Activated CD4-positive, alpha-beta memory T cell treated with anti-CD3 and anti-CD28 coated beads, Interleukin-2, amount 10 ng/mL, durations not matched to agents 7 days and 5 days (primary cell): ENCODE results near the gene TRDN. TPM values are rescaled to one million over a fixed set of nuclear protein-coding genes. Genes with fewer than 3 reads are reported as not detected.
A peak's percentile ranks its signal among the peaks of the same experiment; 100 is the strongest.

Experiments
- CTCF ChIA-PET: fragments of 350-600 bp; sonication (Branson Sonifier 250); formaldehyde crosslinking; loops from one replicate; lab custom pipeline; 2021; ENCODE audit warnings: antibody characterized with exemption, inconsistent platforms; lab: Charles Lee
- POLR2A ChIA-PET: fragments of 350-600 bp; sonication (Branson Sonifier 250); formaldehyde crosslinking; loops from one replicate; lab custom pipeline; 2021; ENCODE audit warnings: antibody characterized with exemption; lab: Charles Lee
- DNase-seq: peaks from one replicate; pipeline ENCODE4 v3.0.0-alpha.2; 2020
- H3K27ac Mint-ChIP-seq: one replicate; pipeline ENCODE4 v1.8.0; 2021; ENCODE audit warnings: mild to moderate bottlenecking, mixed read lengths
- H3K27me3 Mint-ChIP-seq: one replicate; pipeline ENCODE4 v1.8.0; 2021; ENCODE audit warnings: mixed read lengths
- H3K36me3 Mint-ChIP-seq: one replicate; pipeline ENCODE4 v1.8.0; 2021; ENCODE audit warnings: low read depth, mixed read lengths
- H3K4me1 Mint-ChIP-seq: one replicate; pipeline ENCODE4 v1.8.0; 2021; ENCODE audit warnings: mixed read lengths
- H3K4me3 Mint-ChIP-seq: one replicate; pipeline ENCODE4 v1.8.0; 2021; ENCODE audit warnings: mild to moderate bottlenecking, mixed read lengths
- H3K9me3 Mint-ChIP-seq: one replicate; pipeline ENCODE4 v1.8.0; 2021; ENCODE audit warnings: mixed read lengths
- total RNA-seq, 2 experiments: library from RNA; stranded (reverse); gene quantifications; one replicate each; pipeline ENCODE4 v1.2.3, GENCODE V29; 2021

The TRDN gene, protein sequence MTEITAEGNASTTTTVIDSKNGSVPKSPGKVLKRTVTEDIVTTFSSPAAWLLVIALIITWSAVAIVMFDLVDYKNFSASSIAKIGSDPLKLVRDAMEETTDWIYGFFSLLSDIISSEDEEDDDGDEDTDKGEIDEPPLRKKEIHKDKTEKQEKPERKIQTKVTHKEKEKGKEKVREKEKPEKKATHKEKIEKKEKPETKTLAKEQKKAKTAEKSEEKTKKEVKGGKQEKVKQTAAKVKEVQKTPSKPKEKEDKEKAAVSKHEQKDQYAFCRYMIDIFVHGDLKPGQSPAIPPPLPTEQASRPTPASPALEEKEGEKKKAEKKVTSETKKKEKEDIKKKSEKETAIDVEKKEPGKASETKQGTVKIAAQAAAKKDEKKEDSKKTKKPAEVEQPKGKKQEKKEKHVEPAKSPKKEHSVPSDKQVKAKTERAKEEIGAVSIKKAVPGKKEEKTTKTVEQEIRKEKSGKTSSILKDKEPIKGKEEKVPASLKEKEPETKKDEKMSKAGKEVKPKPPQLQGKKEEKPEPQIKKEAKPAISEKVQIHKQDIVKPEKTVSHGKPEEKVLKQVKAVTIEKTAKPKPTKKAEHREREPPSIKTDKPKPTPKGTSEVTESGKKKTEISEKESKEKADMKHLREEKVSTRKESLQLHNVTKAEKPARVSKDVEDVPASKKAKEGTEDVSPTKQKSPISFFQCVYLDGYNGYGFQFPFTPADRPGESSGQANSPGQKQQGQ
- total RNA-seq: not detected

DNA sequence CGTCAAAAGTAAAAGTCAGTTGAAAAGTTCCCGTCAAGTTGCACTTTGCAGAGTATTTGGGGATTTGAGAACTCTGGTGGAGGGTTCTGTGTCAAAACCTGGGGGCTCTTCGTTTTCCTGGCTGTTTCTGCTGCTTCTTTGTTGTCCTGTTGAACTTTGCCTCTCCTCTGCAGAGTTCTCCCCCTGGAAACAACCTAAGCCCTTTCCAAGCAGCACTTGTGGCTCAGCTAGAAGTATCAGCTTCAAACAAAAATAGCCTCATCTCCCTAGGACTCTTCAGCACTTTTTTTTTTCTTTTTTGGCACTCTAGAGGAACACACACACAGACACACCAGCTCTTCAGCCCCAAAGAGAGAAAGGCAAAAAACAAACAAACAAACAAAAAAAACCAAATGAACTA lies at the start of gene TRDN:
Gene TRDN, minus strand, starts transcription at position 169 of the 400 bp plus-strand sequence. CDS start 175 bp downstream, outside the sequence.
- H3K9me3 Mint-ChIP-seq: peaks cover 2% of the 10 kb centered on the region
- ChIA-PET POLR2A (no interaction called here), CTCF (no interaction called here)
- no peak within 1 kb of the TSS for H3K4me3 Mint-ChIP-seq
- H3K36me3 Mint-ChIP-seq: no peaks in the 10 kb centered on the region
- H3K27ac Mint-ChIP-seq: no peak within 1 kb of the TSS
- no peaks in the 10 kb centered on the region for H3K27me3 Mint-ChIP-seq
- DNase-seq: no peak
- no peaks in the 10 kb centered on the region for H3K4me1 Mint-ChIP-seq

DNA sequence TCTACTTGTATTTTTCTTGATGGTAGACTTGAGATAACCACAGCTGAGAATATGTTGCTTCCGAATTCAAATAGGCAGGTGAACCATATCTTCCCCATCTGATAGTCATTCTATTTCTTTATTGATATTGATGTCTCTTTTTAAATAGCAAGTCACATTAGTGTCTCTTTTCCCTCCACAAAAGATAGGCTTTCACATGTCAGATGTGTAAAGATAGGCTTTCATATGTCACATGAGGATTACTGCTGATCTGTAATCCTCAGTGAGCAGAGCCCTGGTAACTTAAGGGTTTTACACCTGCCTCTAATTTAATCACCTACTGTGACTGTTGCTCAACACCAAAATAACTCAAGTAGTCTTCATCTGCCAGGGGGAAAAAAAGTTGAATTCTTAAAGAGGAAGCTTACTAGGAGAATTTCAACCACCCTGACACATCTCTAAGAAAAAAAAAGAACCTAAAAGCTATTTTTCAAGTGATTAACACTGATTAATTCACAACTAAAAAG lies 45.3 kb upstream of the TRDN start:
- H3K9me3 Mint-ChIP-seq: no peaks in the 10 kb centered on the region
- H3K4me1 Mint-ChIP-seq: no peaks in the 10 kb centered on the region
- DNase-seq: no peak
- H3K36me3 Mint-ChIP-seq: no peaks in the 10 kb centered on the region
- no peak overlapping the region for H3K4me3 Mint-ChIP-seq
- CTCF ChIA-PET: no interaction called here
- no peak overlapping the region for H3K27ac Mint-ChIP-seq
- POLR2A ChIA-PET: no interaction called here
- H3K27me3 Mint-ChIP-seq: no peaks in the 10 kb centered on the region

DNA sequence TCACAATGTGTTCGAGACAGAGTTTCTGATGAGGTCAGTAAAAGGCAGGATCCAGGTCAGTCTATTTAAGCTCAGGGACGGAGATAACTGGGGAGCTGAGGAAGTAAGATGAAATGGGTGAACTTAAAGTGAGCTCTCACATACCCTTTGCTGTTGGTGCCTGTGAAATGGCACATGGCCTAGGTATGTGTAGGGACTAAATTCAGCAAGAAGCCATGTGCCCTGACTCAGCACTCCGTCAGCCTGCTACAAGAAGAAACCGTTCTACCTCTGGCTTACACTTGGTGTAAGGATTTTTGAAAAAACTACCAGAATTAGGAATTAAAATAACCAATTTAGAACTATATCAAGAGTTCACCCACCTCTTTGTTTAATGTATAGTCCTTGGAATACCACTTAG lies 41.1 kb upstream of the TRDN start:
- Mint-ChIP-seq H3K4me1 (no peaks in the 10 kb centered on the region), H3K27me3 (no peaks in the 10 kb centered on the region), H3K36me3 (no peaks in the 10 kb centered on the region), H3K9me3 (peaks cover 4% of the 10 kb centered on the region), H3K4me3 (no peak overlapping the region), H3K27ac (no peak overlapping the region)
- ChIA-PET CTCF (no interaction called here), POLR2A (no interaction called here)
- DNase-seq: no peak

DNA sequence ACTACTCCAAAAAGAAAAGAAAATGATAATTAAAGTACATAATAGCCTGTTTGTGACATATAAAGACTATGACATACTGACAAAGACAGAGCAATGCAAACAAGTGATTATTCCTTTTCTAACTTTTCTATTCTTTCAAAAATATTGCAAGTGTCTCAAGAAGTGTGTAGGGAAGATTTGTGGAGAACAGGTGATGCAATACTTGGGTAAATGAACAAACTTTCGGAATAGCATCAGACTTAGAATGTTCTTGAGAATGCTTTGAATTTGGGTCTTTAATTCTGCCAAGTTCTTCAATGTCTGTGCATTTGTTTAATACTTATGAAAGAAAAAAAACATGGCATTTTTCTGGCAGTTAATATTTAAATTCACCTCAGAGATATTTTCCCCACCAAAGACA lies 40.0 kb upstream of the TRDN start:
- Mint-ChIP-seq H3K4me3 (no peak overlapping the region), H3K36me3 (no peaks in the 10 kb centered on the region), H3K27ac (no peak overlapping the region), H3K27me3 (no peaks in the 10 kb centered on the region), H3K4me1 (no peaks in the 10 kb centered on the region), H3K9me3 (peaks cover 4% of the 10 kb centered on the region)
- DNase-seq: no peak
- CTCF ChIA-PET: no interaction called here
- POLR2A ChIA-PET: no interaction called here

DNA sequence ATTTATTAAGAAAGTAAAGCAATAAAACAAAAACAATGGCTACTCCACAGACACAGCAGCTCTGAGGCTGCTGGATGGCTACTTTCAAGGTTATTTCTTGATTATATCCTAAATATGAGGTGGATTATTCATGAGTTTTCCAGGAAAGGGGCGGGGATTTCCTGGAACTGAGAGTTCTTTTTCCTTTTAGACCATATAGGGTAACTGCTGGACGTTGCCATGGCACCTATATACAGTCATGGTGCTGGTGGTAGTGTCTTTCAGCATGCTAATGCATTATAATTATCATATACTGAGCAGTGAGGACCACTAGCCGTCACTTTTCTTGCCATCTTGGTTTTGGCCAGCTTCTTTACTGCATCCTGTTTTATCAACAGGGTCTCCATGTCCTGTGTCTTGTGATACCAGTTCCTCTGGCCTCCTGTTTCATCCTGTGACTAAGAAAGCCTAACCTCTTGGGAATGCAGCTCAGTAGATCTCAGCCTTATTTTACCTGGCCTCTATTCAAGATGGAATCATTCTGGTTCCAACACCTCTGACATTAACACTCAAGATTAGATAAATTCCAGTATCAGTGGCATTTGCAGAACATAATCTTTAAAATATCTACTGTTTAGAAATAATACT lies 32.3 kb upstream of the TRDN start:
- POLR2A ChIA-PET: no interaction called here
- CTCF ChIA-PET: no interaction called here
- Mint-ChIP-seq H3K9me3 (peaks cover 8% of the 10 kb centered on the region), H3K27me3 (no peaks in the 10 kb centered on the region), H3K36me3 (no peaks in the 10 kb centered on the region), H3K4me3 (no peak overlapping the region), H3K4me1 (no peaks in the 10 kb centered on the region), H3K27ac (no peak overlapping the region)
- DNase-seq: no peak

DNA sequence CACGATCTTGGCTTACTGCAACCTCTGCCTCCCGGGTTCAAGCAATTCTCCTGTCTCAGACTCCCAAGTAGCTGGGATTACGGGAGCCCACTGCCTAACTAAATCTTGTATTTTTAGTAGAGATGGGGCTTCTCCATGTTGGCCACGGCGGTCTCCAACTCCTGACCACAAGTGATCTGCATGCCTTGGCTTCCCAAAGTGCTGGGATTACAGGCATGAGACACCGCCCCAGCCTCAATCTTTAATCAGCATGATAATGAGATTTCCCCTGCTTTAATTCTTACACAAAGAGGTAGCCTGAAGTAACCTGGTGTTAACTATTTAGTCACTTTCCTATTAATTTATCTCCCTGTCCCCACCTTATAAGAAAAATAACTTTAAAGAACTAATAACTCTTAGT lies 31.3 kb upstream of the TRDN start:
- ChIA-PET CTCF (no interaction called here), POLR2A (no interaction called here)
- Mint-ChIP-seq H3K4me3 (no peak overlapping the region), H3K36me3 (no peaks in the 10 kb centered on the region), H3K4me1 (no peaks in the 10 kb centered on the region), H3K27ac (no peak overlapping the region), H3K27me3 (no peaks in the 10 kb centered on the region), H3K9me3 (peaks cover 4% of the 10 kb centered on the region)
- no peak for DNase-seq

DNA sequence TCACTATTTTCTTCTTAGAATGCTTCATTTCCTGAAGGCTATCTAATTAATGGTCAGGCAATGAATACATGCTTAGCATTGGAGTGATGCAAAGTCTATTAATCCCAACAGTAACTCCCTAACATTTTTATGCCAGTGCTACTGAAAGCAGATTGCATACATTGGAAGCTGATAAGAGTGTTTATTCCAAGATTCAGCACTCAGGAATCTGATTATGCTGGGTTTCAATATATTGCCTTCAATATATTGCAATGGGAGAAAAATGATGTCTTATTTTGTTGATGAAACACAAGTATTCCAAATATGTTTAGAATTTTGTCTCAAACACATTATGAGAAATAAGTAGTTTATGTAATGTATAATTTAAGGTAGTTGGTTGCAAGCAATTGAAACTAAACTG lies 26.7 kb upstream of the TRDN start:
- Mint-ChIP-seq H3K9me3 (peaks cover 4% of the 10 kb centered on the region), H3K27me3 (no peaks in the 10 kb centered on the region), H3K4me3 (no peak overlapping the region), H3K4me1 (no peaks in the 10 kb centered on the region), H3K36me3 (no peaks in the 10 kb centered on the region), H3K27ac (no peak overlapping the region)
- POLR2A ChIA-PET: no interaction called here
- DNase-seq: no peak
- CTCF ChIA-PET: no interaction called here

DNA sequence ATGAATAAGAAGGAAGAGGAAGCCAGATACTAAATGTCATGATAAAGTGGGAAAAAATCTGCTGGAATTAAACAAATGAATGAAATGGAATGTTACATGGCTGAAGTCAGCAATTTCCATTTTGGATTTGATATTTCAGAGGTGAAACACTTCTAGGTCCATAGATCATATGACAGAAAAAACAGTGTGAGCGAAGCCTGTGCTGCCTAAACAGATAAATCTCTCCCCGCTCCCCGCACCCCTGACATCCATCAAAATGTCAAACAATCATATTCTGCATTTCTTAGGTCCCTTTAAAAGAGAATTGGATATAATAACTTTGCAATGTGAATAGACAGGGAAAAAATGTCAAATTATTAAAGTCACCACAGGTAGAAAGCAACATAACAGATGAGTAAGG lies 26.0 kb upstream of the TRDN start:
- ChIA-PET POLR2A (no interaction called here), CTCF (no interaction called here)
- no peaks in the 10 kb centered on the region for H3K27me3 Mint-ChIP-seq
- peaks cover 4% of the 10 kb centered on the region for H3K9me3 Mint-ChIP-seq
- no peaks in the 10 kb centered on the region for H3K4me1 Mint-ChIP-seq
- no peaks in the 10 kb centered on the region for H3K36me3 Mint-ChIP-seq
- H3K4me3 Mint-ChIP-seq: no peak overlapping the region
- DNase-seq: no peak
- H3K27ac Mint-ChIP-seq: no peak overlapping the region

DNA sequence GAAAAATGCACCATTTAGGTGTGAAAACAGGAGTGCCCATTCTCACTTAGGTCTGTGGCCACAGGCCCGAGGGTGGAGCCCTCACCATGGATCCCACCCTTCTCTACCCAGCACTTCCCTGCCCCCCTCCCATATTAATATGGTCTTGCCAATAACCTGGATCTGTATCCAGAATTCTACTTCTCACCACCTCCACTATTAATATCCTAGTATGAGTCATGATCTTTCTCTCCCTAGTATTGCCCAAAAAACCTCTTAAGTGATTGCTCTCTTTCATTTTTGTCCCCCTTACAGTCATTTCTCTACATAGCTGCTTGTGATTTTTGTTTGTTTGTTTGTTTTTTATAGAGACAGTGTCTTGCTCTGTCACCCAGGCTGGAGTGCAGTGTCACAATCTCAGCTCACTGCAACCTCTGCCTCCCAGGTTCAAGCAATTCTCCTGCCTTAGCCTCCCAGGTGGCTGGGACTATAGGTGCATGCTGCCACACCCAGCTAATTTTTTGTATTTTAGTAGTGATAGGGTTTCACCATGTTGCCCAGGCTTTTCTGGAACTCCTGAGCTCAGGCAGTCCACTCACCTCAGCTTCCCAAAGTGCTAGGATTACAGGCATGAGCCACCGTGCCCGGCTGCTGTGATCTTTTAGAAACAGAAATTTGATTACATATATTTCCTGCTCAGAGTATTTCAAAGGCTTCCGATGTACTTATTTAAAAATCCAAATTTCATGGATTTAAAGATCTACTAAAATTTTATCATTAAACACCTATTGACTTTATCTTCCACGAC lies 24.5 kb upstream of the TRDN start:
- POLR2A ChIA-PET: no interaction called here
- CTCF ChIA-PET: no interaction called here
- Mint-ChIP-seq H3K27ac (no peak overlapping the region), H3K36me3 (no peaks in the 10 kb centered on the region), H3K4me3 (no peak overlapping the region), H3K4me1 (no peaks in the 10 kb centered on the region), H3K9me3 (peaks cover 1% of the 10 kb centered on the region), H3K27me3 (no peaks in the 10 kb centered on the region)
- DNase-seq: no peak

DNA sequence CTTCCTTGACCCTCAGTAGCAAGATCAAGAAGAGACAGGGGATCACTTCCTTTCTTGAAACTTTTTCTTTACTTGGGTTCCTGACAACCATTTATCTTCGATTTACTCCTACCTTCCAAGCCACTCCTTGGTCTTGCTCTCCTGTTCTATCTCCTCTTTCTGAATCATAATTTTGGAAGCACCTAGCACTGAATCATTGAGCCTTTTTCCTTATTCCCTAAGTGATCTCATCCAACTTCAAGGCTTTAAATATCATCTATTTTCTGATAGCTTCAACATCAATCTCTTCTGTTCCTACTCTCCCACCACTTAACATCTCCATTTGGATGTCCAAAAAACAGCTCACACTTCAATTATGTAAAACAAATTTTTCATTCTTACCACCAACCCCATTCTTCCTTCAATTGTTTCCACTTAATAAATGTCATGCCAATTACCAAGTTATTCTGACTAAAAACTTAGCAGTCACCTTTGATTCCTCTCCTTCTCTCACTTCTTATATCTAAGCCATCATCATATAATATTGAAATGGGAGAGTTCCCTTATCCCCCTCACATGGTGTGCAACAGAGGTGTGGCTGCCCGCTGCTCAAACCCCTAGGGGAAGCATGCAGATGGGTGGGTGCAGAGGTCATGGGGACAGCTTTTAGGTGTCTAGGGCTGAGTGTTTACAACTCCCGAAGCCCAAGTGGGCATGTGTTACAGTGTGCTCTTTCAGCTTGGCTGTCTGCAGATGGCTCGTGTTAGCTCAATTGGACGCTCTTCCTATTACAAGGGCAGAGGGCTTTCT lies 23.4 kb upstream of the TRDN start:
- H3K9me3 Mint-ChIP-seq: no peaks in the 10 kb centered on the region
- ChIA-PET POLR2A (no interaction called here), CTCF (no interaction called here)
- H3K4me3 Mint-ChIP-seq: no peak overlapping the region
- H3K4me1 Mint-ChIP-seq: peaks cover 3% of the 10 kb centered on the region
- no peaks in the 10 kb centered on the region for H3K36me3 Mint-ChIP-seq
- no peak for DNase-seq
- H3K27me3 Mint-ChIP-seq: no peaks in the 10 kb centered on the region
- H3K27ac Mint-ChIP-seq: no peak overlapping the region

DNA sequence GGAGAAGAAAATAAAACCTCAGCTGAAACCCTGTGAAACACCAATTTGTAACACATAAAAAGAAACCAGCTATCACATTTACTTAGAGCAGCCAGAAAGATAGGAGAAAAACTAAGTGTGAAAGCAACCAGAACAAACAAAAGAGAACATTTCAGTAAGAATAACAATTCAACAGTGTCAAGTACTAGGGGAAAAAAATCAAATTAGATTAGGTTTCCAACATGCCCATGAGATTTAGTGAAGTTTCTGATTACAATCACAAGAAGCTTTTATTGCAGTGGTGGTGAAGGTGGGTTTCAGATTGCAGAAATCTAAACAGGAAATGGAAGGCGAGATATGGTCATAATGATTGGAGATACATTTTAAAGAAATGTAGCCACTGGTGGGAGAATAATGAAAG lies 22.1 kb upstream of the TRDN start:
- no peak overlapping the region for H3K27ac Mint-ChIP-seq
- H3K27me3 Mint-ChIP-seq: no peaks in the 10 kb centered on the region
- no peaks in the 10 kb centered on the region for H3K9me3 Mint-ChIP-seq
- DNase-seq: no peak
- ChIA-PET POLR2A (no interaction called here), CTCF (no interaction called here)
- peaks cover 3% of the 10 kb centered on the region for H3K4me1 Mint-ChIP-seq
- no peaks in the 10 kb centered on the region for H3K36me3 Mint-ChIP-seq
- no peak overlapping the region for H3K4me3 Mint-ChIP-seq

DNA sequence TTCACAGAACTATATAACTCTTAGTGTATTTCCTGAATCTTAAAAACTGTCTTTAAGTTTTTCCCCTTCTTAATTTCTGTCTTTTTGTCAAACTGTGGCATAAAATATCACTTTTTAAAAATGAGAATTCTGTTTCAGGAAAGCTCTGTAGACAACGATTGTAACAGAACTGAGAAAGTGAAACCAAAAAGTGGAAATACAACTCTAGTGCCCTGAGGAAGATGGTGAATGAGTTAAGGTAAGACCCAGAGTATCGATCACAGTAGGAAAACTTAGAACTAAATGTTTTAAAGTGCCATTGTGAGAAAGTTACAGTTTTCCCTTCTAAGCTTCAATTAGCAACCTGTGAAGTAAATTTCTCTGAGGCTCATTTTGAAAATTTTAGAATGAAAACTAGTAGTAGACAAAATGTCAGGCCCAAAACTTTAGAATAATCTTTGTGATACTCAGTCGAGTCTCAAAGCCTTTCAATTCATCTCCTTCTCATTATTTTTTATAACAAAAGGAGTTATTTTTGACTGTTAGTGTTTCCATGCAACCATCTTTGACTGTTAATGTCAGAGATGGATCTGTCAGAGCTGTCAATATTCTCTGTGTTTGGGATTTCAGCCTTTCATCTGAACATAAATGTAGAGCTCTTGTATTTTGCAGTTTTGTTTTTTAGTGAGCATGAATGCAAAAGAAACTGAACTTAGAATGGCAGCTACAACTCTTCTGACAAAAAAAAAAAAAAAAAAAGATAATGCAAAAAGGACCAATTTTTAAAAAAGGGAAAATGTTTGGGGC lies 19.0 kb upstream of the TRDN start:
- H3K27me3 Mint-ChIP-seq: no peaks in the 10 kb centered on the region
- ChIA-PET CTCF (no interaction called here), POLR2A (no interaction called here)
- no peak overlapping the region for H3K27ac Mint-ChIP-seq
- H3K36me3 Mint-ChIP-seq: no peaks in the 10 kb centered on the region
- no peak for DNase-seq
- peak overlapping the region; percentile 52 for H3K4me3 Mint-ChIP-seq
- no peaks in the 10 kb centered on the region for H3K9me3 Mint-ChIP-seq
- H3K4me1 Mint-ChIP-seq: peaks cover 3% of the 10 kb centered on the region
